Activated T-cell treated with anti-CD3 and anti-CD28 coated beads for 24 hours (primary cell): ENCODE measurements around the gene NEAT1.

Source experiments
- DNase-seq: peaks from one replicate; pipeline ENCODE4 v3.0.0-alpha.2; 2020; ENCODE audit warnings: low read depth

The NEAT1 gene

DNA sequence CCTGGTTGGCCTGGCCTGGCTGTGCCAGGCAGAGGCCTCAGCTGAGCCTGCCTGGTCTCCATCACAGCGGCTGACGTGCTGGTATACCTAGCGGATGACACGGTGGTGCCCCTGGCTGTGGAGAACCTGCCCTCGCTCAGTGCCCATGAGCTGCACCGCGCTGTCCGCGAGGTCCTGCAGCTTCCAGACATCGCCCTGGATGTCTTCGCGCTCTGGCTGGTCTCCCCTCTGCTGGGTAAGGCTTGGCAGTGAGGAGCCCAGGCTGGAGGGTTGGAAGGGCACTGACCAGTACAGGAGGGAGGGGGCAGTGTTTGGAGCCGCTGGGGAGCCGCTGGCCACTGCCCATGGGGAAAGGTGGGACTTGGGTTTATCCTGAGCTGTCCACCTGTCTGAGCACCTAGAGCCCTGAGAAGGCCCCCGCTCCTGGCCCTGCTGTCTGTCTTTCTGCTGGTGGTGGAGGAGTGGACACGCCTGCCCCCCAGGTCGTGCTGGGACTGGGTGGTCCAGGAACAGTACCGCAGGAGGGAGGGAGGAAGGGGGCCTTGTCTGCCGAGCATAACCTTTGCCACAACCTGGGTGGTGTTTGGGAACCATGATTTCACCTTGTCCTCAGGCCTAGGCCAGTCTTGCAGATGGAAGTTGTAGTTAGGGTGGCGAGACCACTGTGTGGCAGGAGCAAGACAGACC, 33.2 kb upstream of the NEAT1 start:
- DNase-seq, result no peak

DNA sequence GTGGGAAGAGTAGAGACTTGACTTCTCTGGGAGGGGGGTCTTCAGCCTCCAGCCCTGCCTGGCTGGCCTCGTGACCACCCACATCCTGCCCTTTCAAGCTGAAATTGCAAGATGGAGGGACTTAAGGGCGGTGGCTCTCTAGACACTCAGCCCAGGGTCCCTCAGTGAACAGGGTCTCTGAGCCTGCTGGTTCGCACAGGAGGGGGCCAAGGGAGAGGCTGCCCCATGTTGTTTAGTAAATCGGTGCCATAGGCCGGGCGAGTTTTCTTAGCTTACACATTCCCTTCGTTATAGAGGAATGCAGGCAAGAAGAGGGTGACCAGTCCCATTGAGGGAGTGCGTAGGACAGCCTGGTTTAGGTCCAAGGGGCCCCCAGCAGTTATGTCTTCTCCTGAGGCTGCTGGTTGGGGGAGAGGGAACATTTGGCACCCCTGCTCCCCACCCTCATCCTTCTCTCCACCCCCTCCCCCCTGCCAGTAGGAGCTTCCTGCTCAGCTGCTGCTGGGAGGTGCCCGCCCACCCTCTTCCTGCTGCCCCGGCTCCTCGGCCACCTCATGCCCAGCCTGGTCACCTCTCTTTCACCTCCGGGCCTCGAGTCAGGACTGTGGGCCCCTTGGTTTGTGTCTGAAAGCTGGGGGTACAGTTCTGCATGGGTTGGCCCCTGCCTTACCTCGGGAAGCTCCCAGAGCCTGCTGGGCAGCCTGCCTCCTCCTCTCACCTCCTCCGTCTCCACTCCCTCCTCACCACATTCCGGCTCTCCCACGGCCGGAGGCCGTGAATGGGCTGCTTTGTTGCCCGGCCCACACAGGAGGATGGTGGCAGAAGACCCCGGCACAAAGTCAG, 32.3 kb upstream of the NEAT1 start:
- DNase-seq, result no peak

DNA sequence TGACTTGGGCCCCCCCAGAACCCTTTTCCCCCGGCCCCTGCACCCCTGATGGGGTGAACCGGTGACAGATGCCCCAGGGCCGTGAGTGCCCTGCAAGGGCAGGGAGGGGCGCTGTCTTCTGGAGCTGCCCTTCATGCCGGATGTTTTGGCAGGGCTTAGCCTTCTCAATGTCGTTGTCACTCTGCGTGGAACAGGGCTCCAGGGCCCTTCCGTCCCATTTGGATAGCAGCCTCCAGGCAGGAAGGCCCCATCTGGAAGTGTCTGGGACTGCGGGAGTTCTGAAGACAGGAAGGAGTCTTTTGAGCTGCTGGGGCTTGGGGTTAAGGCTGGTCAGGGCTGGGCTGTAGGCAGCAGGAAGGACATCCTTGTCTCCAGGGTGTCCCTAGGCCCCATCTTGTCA, 31.6 kb upstream of the NEAT1 start:
- no peak for DNase-seq

DNA sequence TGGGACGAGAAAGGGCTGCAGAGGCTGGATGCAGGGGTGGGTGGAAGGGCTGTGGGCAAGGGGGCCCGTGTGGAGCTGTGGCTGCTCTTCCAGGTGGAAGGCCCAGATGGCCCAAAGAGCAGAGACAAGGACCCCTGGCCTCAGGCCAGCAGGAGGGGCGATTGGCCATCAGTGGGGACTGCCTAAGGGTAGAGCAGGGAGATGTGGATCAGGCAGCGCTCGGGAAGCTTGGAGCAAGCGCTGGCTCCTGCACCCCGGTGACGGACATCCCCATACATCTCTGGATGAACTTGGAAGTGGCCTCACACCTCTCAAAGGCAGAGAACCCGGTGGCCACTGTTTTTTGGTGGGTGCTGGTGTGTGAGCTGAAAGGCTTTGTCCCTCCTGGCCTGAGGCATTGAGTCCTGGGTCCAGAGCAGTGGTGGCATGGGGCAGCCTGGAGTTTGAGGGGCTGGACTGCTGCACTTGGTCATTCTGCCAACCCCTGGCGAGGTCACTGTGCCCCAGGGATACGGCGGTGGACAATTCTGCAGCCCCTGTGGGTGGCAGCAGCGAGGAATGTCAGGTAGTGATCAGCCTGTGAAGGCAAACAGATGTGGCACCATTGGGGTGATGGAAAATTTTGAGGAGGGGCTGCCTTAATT, 30.3 kb upstream of the NEAT1 start:
- DNase-seq, result no peak

DNA sequence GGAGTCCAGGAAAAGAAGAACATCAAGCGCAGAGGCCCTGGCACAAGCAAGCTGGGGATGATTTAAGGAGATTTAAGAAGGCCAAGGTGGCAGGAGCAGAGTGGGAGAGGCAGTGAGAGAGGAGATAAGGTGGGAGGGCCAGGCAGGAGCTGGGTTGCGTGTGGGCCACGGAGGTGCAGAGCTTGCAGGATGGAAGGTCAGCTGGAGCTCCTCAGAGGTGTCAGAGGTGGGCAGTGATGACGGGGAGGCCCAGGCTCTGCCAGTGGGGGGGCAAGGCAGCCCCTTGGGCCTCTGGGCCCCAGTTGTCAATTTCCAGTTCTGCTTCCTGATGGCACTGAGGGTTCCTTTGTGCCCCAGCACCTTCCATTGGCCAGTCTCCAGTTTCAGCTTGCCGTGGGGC, 29.7 kb upstream of the NEAT1 start:
- DNase-seq, result no peak

DNA sequence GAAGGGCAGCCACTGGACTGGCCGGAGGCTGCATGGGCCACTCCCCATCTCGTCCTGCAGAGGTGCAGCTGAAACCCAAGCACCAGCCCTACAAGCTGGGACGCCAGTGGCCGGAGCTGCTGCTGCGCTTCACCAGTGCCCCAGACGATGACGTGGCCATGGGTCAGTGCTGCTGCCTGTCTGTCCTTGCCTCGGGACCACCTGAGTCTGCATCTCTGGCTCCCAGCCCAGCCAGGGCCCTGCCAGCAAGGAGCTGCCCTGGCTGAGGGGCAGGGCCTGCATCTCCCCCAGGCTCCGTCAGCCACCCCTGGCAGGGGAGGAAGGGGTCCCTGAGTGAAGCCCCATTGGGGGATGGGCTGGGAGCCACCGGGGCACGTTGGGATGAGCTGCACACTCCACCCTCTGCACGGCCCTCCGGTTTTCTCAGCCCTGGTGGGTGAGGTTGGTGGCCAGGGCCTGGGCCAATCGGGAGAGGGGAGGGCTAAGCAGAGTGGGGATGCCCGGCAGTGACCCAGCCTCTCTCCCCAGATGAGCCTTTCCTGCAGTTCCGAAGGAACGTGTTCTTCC, 29.0 kb upstream of the NEAT1 start:
- no peak for DNase-seq

DNA sequence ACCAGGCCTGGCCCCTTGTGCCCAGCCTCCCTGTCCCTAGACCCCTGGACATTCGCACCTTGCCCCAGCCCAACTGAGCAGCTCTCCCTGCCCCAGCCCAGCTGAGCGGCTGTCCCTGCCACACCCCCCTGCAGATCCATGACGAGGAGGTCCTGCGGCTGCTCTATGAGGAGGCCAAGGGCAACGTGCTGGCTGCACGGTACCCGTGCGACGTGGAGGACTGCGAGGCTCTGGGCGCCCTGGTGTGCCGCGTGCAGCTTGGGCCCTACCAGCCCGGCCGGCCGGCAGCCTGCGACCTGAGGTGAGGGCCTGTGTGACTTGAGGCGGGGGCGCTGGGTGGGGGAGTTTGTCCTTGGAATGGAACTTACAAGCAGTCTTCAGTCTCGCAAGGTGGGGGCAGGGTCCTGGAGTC, 28.5 kb upstream of the NEAT1 start:
- DNase-seq, result no peak

DNA sequence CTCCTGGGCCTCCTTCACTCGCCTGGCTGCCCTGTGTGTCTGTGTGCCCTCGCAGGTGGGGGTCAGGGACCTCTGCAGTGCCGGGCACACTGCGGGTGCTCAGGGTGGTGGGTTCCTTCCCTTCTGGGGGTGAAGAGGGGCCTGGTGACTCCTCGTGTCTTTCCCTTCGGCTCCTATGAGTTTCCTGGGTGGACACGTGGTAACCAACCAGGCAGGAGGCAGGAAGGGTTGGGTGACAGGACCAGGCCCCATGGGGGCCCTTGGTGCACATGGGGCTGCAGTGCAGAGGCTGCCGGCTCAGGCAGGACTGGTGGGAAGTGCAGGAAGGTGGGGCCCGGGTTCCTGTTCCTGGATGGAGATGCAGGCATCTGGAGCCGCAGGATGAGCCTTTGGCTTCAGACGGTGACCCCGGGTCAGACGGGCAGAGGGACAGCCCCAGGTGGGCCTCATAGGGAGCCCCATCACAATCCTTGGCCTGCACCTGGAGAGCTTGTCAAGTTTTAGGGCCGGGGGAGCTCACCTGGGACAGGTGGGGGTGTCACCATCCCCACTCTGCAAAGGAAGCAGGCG, 26.6 kb upstream of the NEAT1 start:
- no peak for DNase-seq

DNA sequence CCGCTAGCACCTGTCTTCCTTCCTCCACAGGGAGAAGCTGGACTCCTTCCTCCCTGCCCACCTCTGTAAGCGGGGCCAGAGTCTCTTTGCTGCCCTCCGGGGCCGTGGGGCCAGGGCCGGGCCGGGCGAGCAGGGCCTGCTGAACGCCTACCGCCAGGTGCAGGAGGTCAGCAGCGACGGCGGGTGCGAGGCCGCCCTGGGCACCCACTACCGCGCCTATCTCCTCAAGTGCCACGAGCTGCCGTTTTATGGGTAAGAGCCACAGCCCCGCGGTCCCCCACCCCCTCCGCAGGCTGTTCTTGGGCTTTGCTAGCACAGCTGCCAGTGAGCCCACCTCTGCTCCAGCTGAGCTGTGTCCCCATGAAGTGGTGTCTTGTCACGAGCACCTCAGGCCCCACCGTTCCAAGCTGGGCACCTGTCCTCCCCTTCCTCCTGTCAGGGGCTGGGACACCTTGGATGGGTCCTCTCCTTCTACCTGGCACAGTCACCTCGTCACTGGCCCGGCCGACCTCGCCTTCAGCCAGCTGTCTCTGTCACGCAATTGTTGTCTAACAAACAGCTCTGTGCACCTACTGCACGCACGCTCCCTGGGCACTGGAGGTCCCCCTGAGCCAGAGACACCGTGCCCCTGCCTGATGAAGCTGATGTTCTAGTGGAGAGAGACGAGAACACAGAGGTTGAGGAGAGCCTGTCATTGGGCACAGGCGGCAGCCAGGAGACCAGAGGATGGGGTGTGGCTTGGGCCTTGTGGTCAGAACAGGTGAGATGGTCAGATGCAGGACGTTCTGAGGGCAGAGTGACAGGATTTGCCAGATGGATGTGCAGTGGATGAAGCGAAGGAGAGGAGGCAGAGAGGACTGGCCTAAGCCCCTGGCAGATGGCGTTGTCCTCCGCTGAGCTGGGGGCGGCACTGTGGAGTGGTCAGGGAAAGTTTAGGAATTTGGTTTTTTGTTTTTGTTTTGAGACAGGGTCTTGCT, 25.5 kb upstream of the NEAT1 start:
- DNase-seq, result no peak

DNA sequence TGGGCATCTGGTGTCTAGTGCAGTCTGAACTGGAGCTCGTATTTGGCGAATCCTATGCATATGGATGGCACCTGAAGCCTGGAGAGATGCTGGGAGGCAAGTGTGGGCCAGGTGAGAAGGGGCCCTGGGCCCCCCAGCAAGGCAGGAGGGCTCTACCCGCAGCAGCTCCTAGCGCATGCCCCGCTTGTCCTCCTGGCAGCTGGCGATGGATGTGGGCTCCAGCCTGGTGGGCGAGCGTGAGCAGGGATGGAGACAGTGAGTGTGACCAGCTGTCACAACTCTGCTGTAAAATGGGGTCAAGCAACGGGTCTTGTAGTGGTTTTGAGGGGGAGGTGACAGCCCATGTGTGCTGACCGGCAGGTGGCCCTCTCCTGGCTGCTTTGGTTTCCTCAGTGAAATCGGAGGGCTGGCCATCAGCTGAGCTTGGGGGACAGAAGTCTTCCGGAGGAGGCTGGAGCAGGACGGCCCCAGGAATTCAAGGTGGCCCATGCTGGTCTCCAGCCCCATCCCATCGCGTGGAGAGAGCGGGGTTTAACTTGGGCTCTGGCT, 24.2 kb upstream of the NEAT1 start:
- no peak for DNase-seq

DNA sequence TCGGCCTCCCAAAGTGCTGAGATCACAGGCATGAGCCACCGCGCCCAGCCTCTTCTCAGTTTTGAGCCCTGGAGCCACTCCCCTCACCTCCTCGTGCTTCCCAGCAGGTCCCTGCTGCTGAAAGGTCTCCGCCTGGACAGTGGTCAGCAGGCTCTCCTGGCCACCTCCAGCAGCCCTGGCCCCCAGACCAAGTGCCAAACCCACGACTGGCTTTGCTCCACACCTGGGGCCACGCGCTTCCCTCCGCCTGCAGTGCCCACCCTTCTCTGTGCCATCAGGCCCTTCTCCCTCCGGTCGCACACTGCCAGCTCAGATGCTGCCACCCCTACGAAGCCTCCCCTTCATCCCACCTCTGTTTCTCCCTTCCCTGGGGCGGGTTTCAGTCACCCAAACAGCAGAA, 23.3 kb upstream of the NEAT1 start:
- DNase-seq, result no peak

DNA sequence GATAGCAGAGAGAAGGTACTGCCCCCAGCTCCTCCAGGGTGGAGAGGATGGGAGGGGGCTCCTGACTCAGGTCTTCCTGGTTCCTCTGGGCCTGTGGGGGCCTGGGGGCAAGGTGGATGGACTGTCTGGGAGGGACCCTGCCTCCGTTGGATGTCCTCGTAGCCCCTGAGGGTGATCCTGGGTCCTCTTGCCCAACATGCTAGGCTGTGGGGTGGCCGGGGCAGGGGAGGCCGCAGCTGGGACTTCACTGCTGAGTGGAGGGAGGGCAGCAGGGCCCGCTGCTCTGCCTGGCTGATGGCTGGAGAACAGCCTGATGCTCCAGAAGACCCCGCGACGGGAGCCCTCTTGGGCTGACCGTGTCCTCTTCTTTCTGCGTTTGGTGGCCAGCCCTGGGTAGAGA, 22.8 kb upstream of the NEAT1 start:
- DNase-seq, result no peak

DNA sequence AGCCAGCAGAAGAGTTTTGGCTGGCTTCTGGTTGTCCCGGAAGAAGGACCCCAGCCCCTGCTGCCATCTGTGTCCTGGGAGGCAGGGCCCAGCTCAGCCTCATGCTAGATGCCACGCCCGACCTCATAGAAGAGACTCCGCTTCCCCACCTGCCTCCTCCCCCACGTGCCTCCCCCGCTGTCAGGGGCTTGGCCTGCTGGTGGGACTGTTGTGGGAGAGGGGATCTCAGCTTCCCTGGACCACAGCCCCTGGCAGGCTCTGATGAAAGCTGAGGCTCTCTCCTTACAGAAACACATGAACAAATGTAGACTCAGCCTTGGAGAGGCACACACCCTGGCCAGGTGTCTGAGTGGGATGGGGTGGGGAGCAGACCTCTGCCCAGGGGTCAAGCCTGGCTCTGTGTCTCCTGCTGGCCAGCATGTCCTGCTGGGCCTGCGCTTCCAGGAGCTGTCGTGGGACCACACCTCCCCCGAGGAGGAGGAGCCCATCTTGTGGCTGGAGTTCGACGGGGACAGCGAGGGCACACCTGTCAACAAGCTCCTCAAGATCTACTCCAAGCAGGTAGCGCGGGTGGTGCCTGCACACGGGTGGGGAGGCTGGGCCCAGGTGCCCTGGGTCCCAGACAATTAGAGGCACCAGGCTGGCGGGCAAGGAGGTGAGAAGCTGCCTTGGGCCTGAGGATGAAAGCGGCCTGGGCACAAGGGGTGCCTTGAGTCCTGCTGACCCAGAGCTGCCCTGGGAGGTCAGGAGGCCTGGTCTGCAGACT, 22.1 kb upstream of the NEAT1 start:
- DNase-seq, result no peak

DNA sequence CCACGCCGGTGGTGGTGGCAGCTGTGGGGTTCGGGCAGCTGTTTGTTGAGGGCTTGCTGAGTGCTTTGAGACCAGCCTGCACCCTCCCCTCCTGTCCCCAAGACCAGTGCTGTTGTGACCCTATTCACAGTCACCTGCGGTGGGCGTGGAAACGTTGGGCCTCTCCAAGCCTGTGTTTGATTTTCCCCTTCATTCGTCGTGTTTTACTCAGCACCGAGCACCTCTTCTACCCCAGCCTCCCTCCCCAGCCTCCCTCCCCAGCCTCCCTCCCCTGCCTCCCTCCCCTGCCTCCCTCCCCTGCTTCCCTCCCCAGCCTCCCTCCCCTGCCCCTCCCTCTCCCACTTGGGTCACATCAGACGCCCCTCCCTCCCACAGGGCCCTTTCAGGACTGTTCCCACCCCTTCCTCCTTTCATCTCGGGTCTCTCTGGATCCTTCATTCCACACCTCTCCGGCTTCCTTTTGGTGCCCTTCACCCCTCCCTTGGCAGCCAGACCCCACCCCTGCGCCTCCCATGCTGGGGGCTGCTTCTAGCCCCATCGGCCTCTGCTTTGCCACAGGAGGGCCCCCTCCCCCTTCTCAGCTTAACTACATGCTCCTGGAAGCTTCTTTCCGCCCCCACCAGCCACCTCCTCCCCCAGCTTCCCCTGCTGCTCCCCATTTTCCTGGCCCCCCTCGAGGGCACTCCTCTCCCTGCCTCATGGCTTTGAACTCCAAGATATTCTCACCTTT, 21.4 kb upstream of the NEAT1 start:
- DNase-seq, result no peak

DNA sequence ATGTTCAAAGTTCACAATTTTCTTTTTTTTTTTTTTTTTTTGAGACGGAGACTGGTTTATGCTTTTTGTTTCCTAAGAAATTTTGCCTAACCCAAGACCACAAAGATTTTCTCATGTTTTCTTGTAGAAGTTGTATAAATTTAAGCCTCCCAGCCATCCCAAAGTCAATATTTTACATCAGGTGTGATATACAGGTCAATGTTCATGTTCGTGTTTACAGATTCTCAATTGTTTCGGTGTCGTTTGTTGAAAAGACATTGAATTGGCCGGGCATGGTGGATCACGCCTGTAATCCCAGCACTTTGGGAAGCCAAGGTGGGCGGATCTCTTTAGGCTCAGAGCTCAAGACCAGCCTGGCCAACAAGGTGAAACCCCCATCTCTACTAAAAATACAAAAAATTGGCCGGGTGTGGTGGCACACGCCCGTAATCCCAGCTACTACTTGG, 20.8 kb upstream of the NEAT1 start:
- no peak for DNase-seq

DNA sequence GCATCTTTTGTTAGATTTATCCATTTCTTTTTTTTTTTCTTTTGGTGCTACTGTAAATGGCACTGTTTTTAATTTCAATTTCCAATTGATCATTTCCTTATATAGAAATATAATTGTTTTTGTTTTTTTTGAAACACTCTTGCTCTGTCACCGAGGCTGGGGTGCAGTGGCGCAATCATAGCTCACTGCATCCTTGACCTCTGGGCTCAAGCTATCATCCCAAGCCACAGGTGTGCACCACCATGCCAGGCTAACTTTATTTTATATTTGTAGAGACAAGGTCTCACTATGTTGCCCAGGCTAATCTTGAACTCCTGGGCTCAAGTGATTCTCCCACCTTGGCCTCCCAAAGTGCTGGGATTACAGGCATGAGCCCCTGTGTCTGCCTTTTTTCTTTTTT, 19.8 kb upstream of the NEAT1 start:
- no peak for DNase-seq

DNA sequence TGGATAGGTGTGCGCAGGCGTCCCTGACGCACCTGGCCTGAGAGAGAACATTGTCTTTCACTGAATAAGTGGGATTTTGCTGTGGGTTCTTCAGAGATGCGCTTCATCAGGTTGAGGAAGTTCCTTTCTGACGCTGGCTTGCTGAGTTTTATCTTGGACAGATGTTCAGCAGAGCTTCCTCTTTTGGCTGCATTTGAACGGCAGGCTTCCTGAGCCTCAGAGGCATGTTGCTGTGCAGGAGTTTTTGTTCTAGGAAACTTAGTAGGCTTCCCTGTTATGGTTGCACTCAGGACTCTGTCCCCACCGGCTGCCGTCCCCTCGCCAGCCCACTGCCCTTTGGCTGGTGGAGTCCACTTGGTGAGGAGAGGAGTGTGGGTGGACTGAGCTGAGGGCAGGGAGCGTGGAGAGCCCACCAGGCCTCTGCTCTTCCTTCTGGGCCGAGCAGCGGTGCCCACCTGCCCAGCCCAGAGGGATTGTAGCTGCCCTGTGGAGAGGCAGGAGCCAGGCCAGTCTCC, 18.9 kb upstream of the NEAT1 start:
- DNase-seq, result no peak

DNA sequence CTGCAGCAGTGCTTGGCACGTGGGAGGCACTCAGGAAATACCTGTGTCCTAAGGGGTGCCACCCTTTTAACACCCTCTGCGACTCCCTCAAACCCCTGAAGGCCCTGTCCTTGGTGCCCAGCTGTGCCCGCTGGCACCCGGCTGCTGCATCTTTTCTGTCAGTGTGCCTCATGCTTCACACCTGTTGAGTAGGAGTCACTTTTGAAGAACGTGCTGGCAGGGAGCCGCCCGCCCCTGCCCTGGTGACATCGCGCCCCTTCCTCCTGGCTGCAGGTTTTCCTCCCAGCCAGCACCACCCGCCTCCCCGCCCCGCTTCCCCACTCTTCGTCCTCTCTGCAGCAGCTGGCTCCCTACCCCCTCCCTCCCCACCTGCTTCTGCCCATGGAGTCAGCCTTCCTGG, 18.4 kb upstream of the NEAT1 start:
- DNase-seq, result no peak

DNA sequence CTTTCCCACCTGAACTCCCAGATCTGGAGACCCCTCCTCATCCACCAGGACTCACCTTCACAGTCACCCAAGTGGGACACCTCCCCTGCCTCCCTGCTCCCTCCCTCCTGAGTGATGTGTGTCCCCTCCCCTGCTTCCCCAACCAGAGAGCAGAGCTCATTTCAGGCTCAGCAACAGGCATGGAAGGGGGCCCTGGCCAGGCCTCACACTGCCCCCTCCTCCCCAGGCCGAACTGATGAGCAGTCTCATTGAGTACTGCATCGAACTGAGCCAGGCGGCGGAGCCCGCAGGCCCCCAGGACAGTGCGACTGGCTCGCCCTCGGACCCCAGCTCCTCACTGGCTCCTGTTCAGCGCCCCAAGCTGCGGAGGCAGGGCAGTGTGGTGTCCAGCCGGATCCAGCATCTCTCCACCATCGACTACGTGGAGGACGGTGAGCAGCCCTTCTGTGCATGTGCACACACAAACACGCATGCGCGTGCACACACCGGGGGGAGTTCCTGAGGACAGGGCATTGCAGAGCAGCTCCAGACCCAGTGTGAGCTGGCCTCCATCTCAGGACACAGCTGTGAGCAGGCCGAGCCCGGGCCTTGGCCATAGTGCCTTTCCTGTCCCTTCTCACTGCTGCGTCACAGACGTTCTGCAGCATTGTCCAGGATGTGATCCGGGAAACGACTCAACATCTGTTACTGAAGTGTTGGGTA, 17.8 kb upstream of the NEAT1 start:
- DNase-seq, result no peak
